Kidney capillary endothelial cell (primary cell): Measurements from ENCODE around the gene COL6A3.
"Not testable (repeated sequence)": the region's sequence is repeated elsewhere in the genome, so short reads cannot be mapped to it uniquely, and the experiment has no call there.

Source experiments
- DNase-seq: peaks from one replicate; pipeline ENCODE4 v3.0.0-alpha.2; 2018; ENCODE audit warnings: low spot score

The COL6A3 gene

DNA sequence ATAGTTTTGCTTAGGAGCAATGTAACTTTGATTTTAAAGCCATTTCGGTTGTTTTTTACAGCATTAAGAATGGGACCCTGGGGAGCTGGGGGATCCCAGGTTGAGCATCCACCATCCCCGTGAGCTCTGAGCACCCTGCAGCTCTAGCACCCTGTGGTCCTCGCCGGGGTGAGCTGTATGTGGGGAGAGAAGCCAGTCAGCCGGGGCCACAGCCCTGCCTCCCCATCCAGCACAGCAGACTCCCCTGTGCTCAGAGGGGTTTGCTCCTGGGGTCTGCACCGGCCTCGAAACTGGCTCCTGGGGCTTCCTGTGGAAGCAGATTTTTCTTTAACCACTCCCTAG lies 1.3 kb downstream of the COL6A3 start:
- no peak for DNase-seq

DNA sequence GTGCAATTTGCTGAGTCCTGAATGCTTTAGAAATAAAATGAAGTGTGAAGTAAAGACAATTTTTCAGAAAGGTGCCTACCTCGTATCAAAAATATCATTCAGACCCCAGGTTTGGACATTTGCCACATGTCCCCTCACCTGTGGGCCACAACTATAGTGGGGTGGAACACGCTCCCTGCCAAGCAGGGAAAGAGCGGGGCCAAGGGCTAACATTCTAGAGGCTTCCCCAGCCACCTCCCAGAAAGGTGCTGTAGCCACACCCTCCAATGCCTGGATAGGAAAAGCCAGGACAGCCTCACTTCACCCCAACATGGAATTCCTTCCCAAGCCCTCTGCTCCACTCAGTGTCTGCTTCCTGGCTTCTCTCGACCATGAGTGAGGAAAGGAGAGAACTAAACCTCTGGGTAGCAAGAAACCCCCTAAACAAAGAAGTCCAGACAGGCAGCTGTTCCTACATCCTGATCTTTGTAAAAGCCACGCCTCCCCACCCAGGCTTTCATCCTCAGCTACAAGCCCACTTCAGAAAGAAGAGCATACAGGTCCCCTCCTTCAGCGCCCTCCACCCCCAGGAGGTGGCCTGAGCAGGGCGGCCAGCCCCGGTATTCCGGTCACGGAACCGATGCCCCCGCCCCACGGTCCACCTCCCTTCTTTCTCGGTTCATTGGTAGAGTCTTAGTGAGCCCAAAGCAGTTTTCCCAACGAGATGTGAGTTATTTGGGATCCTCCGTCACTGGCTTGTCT lies 2.1 kb downstream of the COL6A3 start:
- DNase-seq, result no peak

DNA sequence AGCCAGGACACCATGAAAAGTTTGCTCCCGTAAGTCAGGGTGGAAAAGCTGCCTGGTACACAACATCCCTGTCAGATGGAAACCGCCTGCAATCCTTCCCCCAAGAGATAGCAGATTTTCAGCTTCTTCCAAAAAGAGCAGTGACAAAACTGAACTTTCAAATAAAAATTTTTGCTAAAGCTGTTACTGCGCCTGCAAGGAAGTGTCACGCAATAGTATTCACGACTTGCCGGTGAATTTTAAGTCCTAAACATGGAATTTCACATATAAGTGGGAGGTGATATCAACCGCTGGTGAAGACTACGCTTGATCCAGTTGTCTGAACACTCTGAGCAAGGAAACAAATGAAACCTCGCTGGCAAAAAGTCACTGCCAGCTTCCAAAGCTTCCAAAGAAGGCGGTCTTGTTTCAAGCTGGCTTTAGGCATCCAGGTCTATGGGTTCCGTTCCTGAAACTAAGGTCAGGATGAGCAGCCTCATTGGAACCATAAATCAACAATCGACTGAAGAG lies 2.8 kb downstream of the COL6A3 start:
- DNase-seq, result no peak

DNA sequence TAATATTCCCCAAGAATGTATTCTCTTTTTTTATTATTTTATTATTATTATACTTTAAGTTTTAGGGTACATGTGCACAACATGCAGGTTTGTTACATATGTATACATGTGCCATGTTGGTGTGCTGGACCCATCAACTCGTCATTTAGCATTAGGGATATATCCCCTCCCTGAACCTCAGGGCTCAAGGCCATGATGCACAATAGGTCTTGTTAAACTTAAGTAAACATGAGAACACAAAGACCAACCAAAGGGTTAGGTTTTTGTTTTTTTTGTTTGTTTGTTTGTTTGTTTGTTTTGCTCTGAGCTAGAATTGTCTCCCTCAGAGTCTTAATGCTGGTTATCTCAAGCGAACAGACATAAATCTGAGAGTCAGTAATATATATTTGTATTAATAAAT lies 4.7 kb downstream of the COL6A3 start:
- DNase-seq, result not testable (repeated sequence)

DNA sequence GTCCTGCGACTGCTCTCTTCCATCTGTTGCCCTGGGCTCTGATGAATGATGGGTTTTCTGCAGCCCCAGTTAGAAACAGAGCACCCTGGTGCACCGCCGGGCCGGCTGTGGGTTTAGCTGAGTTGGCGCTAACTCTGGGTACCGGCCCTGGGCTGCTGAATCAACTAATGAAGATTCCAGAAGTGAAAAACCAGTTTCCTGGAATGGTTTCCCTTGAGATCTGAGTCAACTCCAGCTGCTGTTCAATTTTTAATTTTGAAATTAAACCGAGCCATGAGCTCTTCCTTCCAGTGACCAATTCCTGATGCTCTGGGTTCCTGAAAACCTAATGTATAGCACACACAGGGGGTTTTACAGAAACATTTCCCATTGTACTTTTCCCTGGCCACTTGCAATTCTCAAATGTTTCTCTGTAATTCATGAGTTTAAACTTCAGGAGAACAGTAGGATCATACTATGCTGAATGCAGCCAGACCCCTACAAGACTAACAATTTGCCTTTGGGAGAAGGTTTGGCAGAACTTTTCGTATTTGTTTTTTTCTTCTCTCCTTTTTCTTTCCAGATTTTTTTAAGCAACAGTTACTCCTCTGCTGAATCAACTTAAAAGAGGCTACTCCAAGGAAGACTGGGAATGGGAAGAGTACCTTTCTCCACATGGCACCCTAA lies 5.5 kb downstream of the COL6A3 start:
- DNase-seq, result no peak

DNA sequence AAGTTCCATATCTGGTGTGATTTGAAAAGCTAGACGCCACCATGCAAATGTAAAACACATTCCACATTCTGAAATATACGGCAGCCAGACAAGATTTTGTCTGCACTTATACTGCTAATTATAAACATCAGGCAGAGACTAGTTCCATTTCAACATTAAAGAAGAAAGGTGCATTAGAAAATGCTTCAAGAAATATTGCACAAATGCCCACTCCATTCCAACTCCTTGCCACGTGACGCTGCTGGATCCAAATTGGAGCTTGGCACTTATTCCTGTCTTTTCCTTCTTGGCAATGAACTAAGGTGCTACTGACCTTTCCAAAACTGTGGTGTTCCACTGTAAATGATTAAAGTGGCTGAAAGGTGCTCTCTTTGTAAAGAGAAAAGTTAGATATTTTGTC lies 6.3 kb downstream of the COL6A3 start:
- no peak for DNase-seq

DNA sequence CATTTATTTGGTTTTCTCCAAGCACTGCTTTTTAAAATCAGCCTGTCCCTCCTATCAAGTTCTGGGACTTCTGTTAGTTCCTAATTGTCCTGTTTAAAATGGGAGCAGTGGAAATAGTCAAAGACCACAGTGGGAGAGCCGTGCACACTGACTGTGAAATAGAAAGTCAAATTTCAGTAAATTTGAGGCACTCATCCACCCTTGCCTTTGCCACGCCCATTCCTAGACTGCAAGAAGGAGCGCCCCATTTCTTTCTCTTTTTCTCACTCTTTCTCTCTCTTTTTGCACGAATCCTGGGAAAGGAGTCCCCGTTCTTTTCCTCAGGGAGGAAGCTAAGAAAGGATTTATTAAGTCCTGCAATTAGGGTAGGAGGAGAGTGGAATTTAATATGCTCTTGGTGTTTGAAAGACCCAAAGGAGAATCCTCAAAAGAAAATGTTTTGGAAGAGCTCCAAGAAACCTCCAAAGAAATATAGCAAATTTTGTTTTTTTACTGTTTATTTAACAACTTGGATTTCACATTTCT lies 7.5 kb downstream of the COL6A3 start:
- no peak for DNase-seq

DNA sequence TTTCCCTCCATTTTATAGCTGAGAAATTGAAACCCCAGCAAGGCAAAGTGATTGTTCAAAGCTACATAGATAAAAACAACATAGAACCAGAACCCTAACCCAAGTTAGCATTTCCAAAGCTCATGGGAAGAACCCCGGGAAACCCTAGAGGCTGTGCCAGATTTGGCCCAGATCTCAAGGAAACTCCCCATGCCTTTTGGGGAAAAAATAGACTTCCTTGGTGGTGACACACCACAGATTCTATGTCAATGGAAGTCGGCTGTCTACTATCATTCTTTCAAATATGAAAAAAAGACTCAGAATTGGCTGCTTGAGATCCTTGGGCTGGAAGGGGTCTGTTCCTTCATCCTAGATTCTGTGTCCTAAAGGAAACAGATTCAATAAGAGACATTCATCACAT lies 8.4 kb downstream of the COL6A3 start:
- DNase-seq, result no peak

DNA sequence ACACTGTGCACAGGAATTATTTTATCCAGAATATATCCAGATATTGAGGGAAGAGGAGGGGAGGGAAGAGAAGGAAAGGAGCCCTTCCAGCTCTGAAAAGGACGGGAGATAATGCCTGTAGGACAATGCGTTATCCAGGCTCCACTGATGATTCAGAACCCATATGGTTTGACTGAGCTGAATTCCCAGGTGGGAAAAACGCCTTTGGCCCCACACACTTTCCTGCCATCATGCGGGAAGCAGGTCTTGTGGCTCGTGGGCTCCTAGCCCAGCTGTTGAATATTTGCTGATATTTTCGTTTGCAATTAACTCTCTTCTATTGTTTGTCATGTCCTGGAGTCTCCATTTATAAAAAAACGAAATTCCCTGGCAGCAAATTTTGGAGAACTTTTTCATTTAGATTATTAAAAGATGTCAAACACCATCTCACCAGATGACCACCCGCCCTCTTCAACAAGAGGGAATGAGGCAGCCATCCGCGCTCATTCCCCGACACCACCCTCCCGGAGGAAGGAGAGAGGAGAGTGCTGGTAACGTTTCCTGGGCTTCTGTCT lies 8.9 kb downstream of the COL6A3 start:
- DNase-seq, result no peak

DNA sequence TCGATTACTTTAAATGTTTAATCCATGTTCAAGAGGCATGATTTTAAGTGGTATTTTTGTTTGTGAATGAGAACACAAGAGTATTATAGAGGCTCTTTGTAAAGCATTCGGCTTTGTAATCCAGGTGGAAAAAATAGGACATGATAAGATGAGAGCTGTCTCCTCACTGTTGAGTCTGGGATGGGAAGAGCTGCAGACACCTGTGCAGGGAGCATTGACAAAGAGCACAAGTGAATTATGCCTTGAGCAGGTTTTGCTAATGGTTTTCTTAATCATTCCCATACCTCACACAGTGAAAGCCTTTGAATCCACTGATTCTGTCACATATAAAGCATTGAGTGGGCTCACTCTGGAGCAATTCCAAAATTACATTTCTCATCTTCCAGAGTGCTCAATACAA lies 9.6 kb downstream of the COL6A3 start:
- DNase-seq, result no peak

DNA sequence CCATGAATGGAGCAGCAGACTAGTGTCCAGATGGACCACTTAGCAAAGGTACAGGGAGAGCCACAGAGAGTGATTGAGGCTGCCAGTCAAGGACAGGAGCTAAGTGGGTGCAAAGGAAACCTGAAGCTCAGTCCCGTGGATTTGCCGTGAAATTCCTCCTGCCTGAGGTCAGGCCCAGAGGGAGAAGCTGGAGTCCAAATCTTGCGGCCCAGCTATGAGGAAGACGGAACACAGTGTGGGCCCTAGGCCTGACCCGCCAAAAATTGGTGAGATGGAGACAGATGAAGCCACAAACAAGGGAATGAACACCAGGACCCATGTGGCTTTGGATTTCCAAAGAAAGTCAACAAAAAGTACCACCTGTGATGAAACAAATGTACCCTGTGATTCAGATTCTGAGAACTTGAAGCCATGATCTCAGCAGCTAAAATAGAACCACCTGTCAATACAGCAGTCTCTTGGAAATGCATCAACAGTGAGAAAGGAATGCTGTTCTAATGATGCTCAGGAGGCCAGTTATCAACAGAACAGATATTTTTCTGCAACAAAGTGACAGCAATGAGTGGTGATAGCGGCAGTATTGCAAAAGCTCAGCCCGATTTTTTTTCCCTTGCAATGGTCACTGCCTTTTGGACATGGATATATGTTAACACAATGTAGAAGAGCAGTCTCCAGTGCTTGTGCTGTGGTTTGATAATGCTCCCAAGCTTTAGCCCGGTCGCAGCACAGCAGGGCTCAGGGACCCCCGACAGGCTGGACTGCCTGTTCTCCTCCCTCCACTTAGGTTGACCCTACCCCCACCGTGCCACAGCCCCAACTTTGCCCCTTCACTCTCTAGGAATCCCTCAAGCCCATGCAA lies 10.7 kb downstream of the COL6A3 start:
- DNase-seq, result no peak

DNA sequence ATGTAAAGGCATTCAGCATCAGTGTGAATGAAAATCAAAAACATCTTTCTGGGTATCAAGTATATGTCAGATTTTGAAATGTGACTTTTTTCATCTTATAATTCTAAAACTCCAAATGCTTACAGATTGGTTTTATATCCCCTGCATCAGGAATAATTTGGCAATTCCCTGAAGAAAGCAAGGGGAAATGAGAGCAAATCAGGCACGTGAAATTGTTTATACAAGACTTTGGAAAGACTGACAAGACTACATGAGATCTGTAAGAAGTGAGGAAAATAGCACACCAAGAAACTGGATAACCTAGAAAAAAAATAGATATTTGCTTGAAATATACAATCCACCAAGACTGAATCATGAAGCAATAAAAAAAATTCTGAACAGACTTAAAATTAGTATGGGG lies 13.8 kb downstream of the COL6A3 start:
- DNase-seq, result no peak

DNA sequence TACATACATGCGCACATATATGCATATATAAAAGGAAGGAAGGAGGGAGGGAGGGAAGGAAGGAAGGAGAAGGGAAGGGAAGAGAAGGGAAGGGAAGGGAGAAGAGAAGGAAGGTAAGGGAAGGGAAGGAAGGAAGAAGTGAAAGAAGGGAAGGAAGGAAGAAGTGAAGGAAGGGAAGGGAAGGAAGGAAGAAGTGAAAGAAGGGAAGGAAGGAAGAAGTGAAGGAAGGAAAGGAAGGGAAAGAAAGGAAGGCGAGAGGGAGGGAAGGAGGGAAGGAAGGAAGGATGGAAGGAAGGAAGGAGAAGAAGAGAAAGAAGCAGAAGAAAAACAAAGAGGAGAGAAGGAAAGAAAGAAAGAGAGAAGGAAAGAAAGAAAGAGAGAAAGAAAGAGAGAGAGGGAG lies 16.9 kb downstream of the COL6A3 start:
- DNase-seq, result no peak

DNA sequence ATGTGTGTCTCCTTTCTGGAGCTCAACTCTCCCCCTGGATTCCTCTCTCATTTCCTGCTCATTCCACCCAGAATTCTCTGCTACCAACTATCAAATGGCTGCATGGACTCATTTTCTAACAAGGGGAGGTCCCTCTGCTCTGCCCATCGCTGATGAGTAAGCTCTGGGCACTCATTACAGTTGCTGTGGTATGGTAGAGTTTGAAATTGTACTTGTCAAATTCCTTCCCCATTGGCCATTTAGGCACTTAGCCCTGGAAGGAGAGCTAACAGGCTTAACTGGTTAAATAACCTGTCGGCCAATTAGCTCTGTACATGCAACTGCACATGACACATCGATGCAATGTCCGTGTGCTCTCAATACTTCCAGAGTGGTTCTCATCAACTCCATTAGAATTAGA lies 20.4 kb downstream of the COL6A3 start:
- DNase-seq, result no peak

DNA sequence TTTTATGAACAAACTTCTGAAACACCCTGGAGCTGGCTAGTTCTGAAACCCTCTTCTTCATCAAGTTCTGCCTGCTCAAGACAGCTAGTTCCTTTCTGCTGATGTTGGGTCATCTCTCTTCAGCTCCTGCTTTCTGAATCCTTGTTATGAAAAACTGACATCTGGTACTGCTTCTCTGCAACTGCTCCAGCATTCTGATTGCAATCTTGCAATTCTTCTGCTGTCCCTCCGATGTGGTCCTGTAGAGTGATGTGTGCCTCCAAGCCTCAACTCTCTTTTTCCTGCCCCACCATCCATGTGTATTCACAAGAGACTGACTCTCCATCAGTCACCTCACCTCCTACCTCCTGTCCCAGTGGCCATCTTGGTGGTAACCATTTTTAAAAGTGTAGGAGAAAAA lies 21.8 kb downstream of the COL6A3 start:
- DNase-seq, result no peak

DNA sequence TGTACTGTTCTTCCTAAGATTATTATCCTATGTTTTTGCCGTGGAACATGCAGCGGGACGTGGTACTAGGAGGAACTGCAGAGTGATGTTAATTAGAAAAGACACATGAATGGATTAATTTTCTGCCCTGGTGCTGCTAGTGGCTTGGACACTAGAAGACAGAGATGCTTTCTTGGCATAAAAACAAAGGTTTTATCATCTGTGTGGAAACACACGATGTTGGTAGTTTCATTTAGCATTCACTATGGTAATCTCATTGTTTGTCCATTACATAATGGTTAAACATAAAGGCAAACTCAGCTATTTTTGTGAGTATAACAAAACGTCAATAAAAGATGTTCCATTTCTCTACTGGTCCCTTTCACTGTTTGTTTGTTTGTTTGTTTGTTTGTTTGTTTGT lies 22.8 kb downstream of the COL6A3 start:
- DNase-seq, result no peak

DNA sequence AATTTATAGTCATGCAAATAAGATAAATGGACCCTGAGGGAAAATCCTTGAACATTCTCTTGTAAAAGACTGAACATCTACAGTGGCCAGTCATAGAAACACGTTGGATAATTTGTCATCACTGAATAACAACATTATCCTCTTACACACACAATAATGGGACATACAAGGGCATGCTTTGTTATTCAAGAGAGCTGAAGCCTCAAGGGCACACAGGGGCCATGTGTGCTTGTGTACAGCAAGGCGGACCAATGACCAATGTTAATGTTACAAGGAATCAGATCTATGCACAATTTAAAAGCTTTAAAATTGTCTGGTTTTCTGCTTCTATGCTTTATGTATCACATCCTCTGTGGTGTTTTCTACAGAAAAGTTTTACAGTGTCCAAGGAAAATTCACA lies 23.7 kb downstream of the COL6A3 start:
- DNase-seq, result no peak

DNA sequence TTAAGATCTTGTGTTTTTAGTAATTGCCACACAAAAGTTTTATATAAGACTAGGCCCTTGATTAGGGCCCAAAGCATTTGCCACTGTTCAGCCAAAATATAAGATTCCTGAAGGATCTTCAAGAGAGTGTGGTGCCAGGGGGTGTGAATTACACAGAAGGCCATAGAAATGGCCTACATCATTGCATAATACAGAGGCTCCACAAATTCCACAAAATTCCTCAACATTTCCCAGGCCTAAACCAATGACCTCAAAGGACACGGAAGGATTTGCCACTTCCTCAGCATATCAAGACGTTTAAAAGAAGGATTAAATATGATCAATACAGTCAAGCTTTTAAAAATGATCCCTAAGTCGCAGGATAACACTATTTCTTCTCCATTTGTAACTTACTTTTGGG lies 24.1 kb downstream of the COL6A3 start:
- no peak for DNase-seq

DNA sequence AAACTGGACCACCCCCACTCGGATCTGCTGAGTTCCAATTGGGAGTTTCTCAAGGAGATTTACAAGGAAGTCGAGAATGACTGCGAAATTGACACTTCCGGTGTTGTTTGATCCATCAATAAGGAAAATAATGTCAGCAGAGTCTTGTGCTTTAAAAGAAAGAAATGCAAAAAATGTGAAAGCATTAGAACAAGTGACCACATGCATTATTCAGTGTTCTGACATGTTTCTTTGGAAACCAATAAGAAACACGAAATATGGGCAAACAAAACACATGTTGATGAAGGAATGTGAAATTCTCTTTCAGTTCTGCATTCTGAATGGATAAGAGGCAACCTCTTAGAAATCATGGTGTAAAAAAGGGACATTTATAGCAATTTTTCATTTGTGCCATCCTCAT lies 25.9 kb downstream of the COL6A3 start:
- no peak for DNase-seq

DNA sequence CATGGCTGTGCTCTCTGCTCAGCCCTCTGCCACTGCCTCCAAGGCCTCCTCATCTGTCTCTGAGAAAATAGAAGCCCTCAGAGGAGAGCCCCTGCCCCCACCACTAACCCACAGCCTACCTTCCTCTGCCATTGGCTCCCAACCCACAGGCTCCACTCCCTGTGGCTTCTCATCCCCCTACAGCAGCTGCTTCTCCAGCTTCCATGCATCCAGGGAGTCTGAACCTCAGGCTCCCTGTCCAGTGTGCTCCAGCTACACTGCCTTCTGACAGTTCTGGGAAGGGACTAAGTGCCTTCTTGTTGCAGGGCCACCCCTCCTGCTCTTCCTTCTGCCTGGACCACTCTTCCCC lies 29.3 kb downstream of the COL6A3 start:
- DNase-seq, result no peak

DNA sequence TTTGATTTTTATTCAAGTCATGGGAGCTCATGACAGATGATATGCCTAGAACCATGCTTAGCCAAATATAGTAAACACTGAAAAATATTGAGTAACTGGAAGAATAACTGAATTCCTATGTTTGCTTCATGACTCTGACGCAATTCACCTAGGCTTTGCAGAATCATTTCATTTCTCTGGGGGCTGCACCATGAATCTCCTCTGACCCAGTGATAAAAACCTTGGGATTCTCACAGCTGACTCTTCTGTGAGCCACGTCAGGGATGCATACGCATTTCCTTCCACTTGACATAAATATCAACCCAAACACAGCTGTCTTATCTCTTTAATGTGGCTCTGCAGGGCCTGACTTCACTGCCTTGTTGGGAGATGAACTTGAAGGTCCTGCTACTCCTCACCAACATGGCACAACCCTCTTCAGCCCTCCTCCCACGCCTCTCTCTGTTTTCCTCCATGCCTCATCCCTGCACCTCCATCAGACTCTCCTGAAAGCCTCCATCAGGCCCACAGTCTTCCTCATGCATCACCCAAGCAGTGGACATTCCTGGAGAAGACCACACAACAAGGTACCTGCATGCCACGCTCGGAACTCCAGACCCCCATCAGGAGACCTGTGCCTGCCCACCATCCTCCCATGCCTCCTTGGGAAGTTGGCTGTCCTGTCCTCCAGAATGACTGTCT lies 29.8 kb downstream of the COL6A3 start:
- DNase-seq, result no peak

DNA sequence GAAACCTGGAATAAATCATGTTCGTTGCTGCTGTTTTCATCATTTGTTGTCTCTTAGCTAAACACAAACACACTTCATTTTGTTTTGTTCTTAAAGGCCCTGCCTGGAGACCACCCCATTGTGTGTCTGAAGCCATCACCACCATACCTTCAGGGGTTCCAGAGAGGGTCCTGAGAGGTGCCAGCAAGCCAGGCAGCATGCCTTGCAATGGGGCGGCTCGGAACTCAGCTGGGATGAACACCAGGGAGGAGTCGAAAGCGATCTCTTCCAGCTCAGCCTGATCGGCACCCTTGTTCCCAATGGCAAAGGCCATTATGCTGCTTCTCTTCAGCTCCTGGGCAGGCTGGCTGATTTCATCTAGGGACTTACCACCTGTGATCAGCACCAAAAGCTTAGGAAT lies 33.2 kb downstream of the COL6A3 start:
- no peak for DNase-seq
